Stimulated activated CD8-positive, alpha-beta memory T cell treated with anti-CD3 and anti-CD28 coated beads, Interleukin-7, amount 100 ng/mL, for 48 hours (primary cell): Measurements from ENCODE around the gene PAX1.

Experiments
- DNase-seq, 2 donors: peaks; one replicate each; pipeline ENCODE4 v3.0.0-alpha.2; 2020; ENCODE audit warnings: low read depth in 1 of 2; ENCODE audit errors: extremely low read depth in 1 of 2

Gene PAX1

DNA sequence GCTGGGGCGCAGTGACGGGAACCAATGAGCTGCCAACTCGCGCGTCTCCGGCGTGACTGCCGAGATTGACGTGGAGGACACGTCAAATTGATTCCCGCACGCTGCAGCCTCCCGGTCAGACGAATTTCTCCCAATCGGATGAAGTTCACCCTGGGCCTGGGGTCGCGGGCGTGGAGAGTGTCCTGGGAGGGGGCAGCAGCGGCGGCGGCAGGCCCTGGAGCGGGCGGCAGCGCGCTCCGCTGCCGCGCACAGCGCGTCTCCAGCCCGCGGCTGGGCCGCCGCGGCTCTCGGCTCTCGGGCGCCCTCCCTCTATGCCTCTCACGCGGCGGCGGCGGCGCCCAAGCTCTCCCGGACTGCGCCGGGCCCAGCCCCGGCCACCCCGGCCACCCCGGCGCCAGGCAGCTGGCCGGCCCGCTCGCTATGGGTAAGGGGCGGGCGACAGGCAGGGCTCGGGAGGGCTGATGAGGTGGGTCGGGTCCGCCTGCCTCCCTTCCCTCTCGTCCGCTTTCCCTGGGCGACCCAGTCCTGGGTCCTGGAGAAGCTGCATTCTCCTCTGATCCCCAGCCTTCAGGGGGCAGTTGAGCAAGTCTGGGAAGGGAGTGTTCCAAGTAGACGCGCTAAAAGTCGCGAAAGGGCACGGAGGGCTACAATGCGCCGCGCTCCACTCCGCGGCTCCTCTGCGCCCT lies at the start of gene PAX1:
Gene PAX1 (plus strand): TSS at position 90 of the 686 bp plus-strand sequence. CDS start 49 bp downstream, at position 139.
- DNase-seq: no peak

DNA sequence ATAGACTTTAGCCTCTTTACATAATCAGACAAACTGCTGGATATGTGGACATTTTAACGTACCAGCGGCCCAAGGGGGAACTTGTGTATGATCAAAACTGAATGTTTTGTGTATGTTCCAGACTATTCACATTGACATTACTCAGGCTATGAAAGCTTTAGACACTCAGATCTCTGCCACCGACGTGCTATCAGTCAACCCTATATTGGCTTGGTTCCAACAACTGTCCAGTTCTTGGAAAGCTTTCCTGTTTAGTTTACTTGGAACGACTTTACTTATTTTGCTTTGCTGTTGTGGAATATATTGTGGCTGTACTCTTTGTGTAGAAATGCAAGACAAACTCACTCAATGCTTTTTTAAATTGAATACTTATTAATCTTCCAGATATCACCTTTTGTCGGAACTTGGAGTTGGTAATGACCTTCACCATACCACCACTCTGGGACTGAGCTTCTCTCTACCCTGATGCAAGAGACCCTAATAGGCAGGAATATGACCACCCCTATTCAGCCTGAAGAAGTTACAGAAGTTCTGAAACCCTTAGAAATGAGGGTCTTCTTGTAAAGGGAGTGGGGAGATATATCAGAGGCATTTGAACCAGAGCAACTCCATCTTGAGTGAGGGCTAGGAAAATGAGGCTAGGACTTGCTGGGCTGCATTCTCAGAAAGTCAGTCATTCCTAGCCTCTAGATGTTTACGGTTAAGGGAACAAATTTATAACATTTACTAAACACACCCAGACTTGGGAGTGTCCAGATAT lies 49.0 kb upstream of the PAX1 start:
- DNase-seq: no peak

- DNase-seq: no peak
Observed at GRCh38 chr20:21661488-21662055, 43.9 kb upstream of the PAX1 start.

DNA sequence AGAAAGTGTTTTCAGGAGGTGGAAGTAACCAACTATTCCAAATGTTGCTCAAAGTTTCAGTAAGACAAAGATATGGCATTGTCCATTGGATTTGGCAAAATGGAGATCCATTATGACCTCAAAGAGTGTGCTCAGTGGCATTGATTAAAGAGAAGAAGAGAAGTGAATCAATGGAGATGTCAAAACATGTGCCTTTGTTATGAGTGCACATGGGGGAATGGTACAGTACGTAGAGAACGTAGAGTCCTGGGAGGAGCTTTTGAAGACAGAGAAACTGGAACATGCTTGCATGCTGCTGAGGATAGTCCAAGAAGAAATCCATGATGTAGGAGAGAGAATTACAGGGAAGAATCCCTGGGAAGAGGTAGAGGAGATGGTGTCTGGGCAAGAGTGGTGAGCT lies 42.0 kb upstream of the PAX1 start:
- no peak for DNase-seq

- DNase-seq: no peak
Observed at GRCh38 chr20:21665687-21666446, 39.6 kb upstream of the PAX1 start.

DNA sequence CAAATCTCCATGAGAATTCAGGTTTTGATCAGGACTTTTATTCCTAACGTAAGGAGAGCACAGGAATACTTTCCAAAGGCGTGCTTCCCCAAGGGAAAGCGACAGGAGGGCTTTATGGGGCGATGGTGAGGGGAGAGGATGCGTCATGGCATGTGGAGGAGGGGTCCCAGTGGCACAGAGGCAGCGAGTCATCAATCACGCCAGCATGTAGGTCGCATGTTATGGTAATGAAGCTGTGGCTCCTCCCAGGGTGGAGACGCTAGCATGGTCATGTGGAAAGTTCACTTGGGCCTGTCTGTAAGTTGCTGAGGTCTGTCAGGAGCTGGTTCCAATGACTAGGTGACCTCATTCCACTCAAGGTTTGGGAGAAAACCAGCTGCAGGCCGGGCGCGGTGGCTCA lies 35.3 kb upstream of the PAX1 start:
- no peak for DNase-seq

GRCh38 chr20:21670981-21671380 lies 34.5 kb upstream of the PAX1 start:
- DNase-seq: no peak

GRCh38 chr20:21677261-21677660 lies 28.2 kb upstream of the PAX1 start:
- no peak for DNase-seq

- no peak for DNase-seq
Observed at GRCh38 chr20:21677781-21678180, 27.7 kb upstream of the PAX1 start.

GRCh38 chr20:21681234-21681921 lies 24.1 kb upstream of the PAX1 start:
- DNase-seq: no peak

- DNase-seq: no peak
Observed at GRCh38 chr20:21681922-21682318, 23.5 kb upstream of the PAX1 start.

DNA sequence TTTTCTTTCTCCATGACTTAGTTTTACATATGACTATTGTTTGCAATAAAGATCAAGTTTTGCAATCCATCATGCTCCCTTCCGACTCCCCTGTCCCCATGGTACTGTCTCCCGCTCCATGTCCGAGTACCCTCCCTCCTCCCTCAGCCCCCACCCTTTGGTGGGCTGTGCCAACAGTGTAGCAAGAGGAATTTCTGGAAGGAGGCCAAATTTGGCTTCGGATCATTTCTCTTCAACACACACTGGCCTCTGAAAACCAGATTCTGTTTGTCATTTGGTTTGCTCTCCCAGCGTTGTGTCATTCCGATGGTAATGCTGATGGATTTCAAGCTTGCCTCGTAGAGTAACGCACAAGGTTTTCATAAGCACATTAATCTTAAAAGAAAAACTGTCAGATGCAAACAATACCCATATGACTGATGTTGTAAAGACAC lies 22.9 kb upstream of the PAX1 start:
- no peak for DNase-seq

- no peak for DNase-seq
Observed at GRCh38 chr20:21684671-21685070, 20.8 kb upstream of the PAX1 start.

DNA sequence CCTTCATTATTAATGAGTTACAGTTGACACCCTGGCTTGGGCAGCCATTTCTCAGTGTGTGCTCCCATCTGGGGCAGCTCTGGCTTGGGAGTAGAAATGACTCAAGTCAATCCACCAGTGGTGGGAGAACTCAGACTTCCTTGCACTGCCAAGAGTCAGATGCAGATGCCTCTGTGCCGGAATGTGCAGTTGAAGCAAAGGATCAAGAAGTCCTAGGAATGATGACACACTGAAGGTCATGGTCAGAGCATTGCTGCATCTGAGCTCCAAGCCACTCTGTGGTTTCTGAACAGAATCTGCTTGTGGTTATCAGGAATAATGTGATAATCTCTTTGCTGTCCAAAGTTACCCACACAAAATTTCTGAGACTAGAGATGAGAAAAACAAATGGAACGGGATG lies 19.5 kb upstream of the PAX1 start:
- no peak for DNase-seq

DNA sequence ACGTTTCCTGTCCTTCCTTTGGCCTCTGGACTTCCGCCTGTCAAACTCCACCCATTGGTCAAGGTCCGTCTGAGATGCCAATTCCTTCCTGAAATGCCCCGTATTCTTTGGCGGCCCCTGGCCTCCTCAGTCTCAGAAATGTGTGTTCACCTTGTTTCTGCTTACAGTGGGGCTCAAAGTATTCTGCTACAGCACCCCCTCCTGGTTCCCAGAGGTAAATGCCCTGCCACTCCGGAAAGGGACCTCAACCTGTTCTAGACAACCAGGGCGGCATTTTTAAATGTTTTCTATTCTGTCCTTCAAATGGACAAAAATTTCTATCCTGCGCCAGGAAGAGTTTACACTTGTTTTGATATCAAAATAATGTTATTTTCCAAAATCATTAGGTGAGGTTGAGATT lies 12.1 kb upstream of the PAX1 start:
- DNase-seq: no peak

GRCh38 chr20:21698494-21699215 lies 6.8 kb upstream of the PAX1 start:
- DNase-seq: no peak

GRCh38 chr20:21699216-21699508 lies 6.3 kb upstream of the PAX1 start:
- no peak for DNase-seq

GRCh38 chr20:21701171-21701876 lies 4.1 kb upstream of the PAX1 start:
- DNase-seq: no peak

- no peak for DNase-seq
Observed at GRCh38 chr20:21702016-21702415, 3.4 kb upstream of the PAX1 start.
